Kasumi-1 (cell line): ENCODE measurements around the gene GNG14.
"Not testable (repeated sequence)": the region's sequence is repeated elsewhere in the genome, so short reads cannot be mapped to it uniquely, and the experiment has no call there.

Experiments
- DNase-seq, 2 experiments: peaks; one replicate each; lab custom pipeline; 2025; lab: John Stamatoyannopoulos, UW

GNG14 gene

GRCh38 chr19:12687496-12688196 lies at the start of gene GNG14:
Gene GNG14, plus strand, starts transcription at chr19:12687998. Its CDS starts 51 bp downstream, at chr19:12688049.
- DNase-seq = no peak

GRCh38 chr19:12638611-12639182 lies 49.1 kb upstream of the GNG14 start:
- no peak for DNase-seq

DNA sequence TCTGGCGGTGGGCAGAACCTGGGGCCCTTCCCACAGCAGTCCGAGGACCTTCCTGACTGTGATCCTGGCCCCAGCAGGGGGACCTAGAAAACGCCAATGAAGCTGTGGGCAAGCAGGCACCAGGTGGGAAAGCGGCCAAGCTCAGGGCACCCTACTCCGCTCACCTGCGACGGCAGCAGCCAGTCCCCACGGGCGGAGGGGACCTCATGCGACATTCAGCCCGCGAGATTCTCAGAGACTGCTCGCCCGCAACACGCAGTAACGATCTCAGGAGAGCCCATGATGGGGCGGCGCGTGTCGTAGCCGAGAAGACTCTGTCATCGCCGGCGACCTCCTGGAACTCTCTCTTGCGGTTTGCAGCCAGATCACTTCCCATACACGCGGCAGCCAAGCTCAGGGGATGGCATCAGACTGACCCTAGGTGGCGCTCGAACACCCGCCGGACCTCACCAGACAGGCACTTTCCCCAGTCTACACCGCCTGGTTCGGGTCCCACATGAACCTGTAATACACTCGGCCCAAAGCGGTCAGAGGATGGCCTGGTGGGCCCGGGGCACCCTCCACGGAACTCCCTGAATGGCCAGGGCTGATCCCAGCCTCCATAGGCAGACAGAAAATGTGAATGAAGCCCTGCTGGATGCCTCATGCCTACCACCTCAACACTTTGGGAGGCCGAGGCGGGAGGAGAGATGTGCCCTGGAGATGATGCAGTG lies 47.7 kb upstream of the GNG14 start:
- DNase-seq = peak; percentile 89 to 94

- no peak for DNase-seq
Observed at GRCh38 chr19:12641456-12641855, 46.3 kb upstream of the GNG14 start.

DNA sequence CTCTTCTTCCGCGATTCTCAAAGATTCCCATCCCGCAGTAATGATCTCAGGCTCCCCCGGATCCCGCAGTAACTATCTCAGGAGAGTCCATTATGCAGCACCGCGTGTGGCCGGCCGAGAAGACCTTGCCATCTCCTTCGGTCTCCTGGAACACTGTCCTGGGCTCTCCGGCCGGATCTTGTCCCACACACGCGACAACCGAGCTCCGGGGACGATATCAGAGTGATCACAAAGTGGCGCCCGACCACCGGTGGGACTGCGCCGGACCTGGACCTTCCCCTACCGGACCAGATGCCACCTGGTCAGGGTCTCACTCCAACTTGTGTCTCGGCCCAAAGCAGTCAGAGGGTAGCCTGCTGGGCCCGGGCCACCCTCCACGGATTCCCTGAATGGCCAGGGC lies 45.3 kb upstream of the GNG14 start:
- no peak for DNase-seq

DNA sequence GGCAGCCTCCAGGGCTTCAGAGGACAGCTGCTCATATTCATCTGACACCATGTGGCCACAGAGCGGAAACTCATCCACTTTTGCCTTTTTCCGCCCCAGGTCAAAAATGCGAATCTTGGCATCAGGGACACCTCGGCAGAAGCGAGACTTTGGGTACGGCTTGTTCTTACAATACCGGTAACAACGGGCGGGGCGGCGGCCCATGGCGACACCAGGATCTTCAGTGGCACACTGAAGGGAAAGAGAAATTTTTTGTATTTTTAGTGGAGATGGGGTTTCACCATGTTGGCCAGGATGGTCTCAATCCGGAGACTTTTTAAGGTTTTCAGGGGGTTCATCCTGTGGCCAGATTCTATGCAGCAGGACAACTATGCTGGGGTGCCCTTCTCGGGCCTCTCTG lies 44.1 kb upstream of the GNG14 start:
- DNase-seq = not testable (repeated sequence)

- DNase-seq = no peak
Observed at GRCh38 chr19:12646551-12646950, 41.2 kb upstream of the GNG14 start.

DNA sequence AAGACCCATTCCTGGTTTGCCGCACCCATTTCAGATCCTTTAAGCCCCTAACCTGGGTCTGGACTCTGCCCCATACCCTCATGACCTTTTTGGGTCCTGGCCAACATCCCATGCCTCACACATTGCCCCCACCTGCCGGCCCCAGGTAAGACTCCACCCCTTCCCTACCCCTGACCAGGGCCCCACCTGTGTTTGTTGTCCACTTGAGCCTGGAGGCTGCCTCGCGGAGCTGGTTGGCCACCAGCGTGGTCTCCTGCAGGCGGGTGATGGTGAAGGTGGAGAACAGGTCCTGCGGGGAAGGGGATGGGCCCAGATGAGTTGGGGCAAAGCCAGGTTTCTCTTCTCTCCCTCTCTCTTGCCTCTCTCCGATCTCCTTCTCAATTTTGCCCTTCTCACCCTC lies 40.8 kb upstream of the GNG14 start:
- no peak for DNase-seq

GRCh38 chr19:12647490-12648071 lies 40.2 kb upstream of the GNG14 start:
- DNase-seq = no peak

- DNase-seq = no peak
Observed at GRCh38 chr19:12648088-12648487, 39.7 kb upstream of the GNG14 start.

DNA sequence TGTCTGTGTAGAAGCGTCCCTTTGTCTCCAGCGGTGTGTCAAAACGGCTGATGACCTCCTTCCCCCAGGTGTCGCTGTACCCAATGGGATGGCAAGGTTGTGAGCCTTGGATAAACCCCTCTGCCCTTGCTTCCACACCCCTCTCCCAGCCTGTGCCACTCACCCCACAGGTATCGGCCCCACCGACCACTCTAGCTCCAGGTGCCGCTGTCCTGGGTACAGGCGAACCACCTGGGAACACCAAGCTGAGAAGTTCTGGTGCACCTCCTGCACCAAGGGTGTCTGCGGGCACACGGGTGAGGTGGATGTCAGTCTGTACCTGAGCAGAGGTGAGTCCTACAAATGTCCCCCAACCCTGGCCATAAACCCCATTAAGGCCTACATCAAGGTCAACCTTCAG lies 37.9 kb upstream of the GNG14 start:
- DNase-seq = no peak

DNA sequence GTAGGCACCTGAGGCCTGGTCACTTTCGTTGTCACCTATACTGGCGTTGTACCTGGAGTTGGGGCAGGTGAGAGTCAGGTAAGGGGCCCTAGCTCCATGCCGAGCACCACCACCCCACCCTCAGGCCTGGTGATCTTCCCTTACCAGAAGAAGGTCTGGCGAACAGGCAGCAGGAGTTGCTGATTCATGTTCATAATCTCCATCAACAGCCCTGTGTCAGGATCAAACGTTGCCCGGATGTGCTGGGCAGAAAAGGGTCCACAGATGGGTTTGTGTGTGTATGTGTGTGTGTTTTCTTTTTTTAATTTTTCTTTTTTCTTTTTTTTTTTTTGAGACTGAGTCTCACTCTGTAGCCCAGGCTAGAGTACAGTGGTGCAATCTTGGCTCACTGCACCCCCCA lies 35.6 kb upstream of the GNG14 start:
- no peak for DNase-seq

GRCh38 chr19:12655546-12655945 lies 32.3 kb upstream of the GNG14 start:
- no peak for DNase-seq

GRCh38 chr19:12656899-12657571 lies 30.8 kb upstream of the GNG14 start:
- DNase-seq = no peak

- DNase-seq = no peak
Observed at GRCh38 chr19:12657966-12658365, 29.8 kb upstream of the GNG14 start.

DNA sequence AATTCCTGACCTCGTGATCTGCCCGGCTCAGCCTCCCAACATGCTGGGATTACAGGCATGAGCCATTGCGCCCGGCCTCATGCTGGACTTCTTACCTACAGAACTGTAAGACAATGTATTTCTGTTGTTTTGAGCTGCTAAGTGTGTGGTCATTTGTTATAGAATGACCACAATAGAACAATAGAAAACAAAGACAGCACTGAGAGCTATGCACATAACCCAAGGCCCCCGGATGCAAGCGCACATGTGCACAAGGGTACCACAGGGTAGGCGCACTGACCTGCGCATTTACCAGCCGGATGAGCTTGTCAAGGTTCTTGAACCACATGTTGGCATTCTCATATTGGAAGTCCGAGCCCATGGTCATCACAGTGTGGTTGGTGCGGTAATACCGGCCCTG lies 26.8 kb upstream of the GNG14 start:
- DNase-seq = no peak

DNA sequence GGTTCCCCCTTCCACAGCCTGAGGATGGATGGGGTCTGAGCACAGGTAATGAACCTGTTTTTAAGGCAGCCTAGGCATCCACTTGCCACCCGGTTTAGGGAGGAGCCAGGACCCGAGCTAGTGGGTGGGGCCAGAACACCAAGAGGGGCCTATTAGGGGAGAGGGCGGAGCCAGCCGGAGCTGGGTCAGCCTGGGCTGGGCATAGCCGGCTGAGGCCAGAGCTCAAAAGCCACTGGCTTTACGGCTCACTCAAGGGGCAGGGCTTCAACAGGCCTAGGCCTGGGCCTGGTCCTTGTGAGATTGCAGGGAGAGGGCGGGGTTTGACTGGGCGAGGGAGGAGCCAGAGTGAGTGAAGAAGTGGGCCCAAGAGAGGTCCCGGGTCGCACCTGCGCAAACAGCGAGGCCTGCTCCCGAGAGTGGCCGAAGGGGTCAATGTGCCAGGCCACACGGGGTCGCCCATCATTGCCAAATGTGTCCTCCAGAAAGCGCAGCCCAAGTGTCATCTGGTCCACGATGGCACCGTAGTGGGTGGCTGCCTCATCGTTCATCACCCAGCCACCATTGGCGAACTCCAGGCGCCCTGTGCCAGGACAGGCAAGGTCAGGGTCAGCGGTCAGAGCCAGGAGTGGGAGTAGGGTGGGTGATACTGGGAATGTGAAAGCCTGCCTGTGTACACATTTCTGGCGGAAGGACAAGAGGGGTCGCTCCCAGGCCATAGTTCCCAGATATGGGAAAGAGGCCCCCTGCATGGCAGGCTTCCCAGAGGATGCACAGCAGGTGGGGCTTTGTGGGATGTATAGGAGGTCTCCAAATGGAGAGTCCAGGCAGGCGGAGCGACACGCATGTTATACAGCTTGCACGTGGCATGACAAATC lies 23.2 kb upstream of the GNG14 start:
- no peak for DNase-seq

- DNase-seq = peak; percentile 95 to 96
Observed at GRCh38 chr19:12665281-12665573, 22.6 kb upstream of the GNG14 start.

GRCh38 chr19:12665671-12666264 lies 22.0 kb upstream of the GNG14 start:
- DNase-seq = peak in 1 of 2 experiments; percentile 46

DNA sequence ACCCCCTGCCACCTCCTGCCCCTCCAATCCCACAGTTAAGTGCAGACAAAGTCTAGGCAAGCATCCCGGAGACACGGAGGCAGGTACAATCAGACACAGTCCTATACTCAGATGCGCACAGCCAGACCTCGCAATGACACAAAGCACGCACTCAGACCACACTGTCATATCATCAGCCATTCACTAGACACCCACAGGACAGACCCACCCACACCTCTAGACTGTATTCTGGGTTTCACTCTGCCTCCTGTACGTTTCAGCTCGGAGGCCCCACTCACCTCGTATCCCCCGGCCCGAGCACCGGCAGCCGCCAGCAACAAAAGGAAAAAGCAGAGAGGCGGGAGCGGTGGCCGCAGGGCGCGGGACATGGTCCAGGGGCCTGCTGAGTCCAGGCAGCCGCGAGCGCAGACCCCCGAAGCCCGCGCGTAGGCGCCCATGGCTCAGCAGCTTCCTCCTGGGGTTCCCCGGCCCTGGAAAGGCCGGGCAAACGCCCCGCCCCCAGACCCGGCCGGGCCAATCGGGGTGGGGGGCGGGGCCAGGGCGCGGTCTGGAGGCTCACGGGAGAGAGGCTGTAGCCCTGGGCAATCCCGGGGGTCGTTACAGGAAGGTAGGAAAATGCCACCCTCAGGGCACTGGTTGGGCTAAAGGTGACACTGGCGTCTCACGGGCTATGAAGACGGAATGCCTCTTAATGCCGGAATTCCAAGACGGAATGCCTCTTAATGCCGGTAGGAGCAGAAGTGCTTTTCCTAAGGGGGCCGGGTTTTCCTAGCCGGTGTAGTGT lies 21.3 kb upstream of the GNG14 start, which contains the start of the genes MAN2B1 and WDR83:
TSS of gene MAN2B1 (minus strand) at position 478 of the 784 bp plus-strand sequence. CDS start at position 437, 41 bp downstream.
TSS of gene WDR83 (plus strand) at position 543 of the 784 bp plus-strand sequence. CDS start 2,984 bp downstream, outside the sequence.
- peak; percentile 71 for DNase-seq
